Transverse colon (tissue), 4 donors: ENCODE measurements around the gene SMAP1. TPM values are rescaled to one million over a fixed set of nuclear protein-coding genes. Genes with fewer than 3 reads are reported as not detected.
A peak's percentile ranks its signal among the peaks of the same experiment; 100 is the strongest.

ENCODE experiments used
- DNase-seq: peaks from one replicate; pipeline ENCODE4 v3.0.0-alpha.2; 2019
- H3K27ac ChIP-seq, 4 donors: fragments of 200-600 bp; sonication (generic); 2 replicates each; pipeline ENCODE4 v1.5.1; 2016 to 2018; ENCODE audit warnings: inconsistent platforms in 4 of 4
- H3K27me3 ChIP-seq: fragments of 200-600 bp; sonication (generic); 2 replicates; pipeline ENCODE4 v1.5.1; 2017; ENCODE audit warnings: inconsistent platforms
- H3K36me3 ChIP-seq, 4 donors: fragments of 200-600 bp; sonication (generic); 2 replicates each; pipeline ENCODE4 v1.5.1; 2017 to 2019; ENCODE audit warnings: inconsistent platforms in 4 of 4
- H3K4me1 ChIP-seq, 4 donors: fragments of 200-600 bp; sonication (generic); 2 replicates each; pipeline ENCODE4 v1.5.1; 2017 to 2020; ENCODE audit warnings: inconsistent platforms in 4 of 4
- H3K4me3 ChIP-seq, 4 donors: fragments of 200-600 bp; sonication (generic); 1 replicate in 1 of 4; 2 replicates in 3 of 4; pipeline versions ENCODE4 v1.5.1 to v1.6.1; 2017 to 2019; ENCODE audit warnings: inconsistent platforms in 4 of 4
- H3K9me3 ChIP-seq, 2 donors: fragments of 200-600 bp; sonication (generic); 2 replicates each; pipeline ENCODE4 v1.5.1; 2017 to 2019; ENCODE audit warnings: inconsistent platforms in 2 of 2
- EP300 ChIP-seq: sonication (generic); formaldehyde crosslinking; IDR thresholded peaks from one replicate; pipeline ENCODE4 v1.6.1; 2017; ENCODE audit warnings: antibody characterized with exemption, low read depth
- POLR2A ChIP-seq: fragments of 450-650 bp; IDR thresholded peaks from one replicate; pipeline ENCODE4 v1.6.1; 2016; ENCODE audit warnings: antibody characterized with exemption, mild to moderate bottlenecking, moderate library complexity
- POLR2AphosphoS5 ChIP-seq, 3 donors: sonication (generic); formaldehyde crosslinking; IDR thresholded peaks; one replicate each; pipeline ENCODE4 v1.6.1; 2016; ENCODE audit warnings: antibody characterized with exemption in 3 of 3
- WGBS, 2 donors: methylation state at CpG; one replicate each; pipeline ENCODE4 v1.1.5; 2018; ENCODE audit warnings: low coverage in 1 of 2; 5-methylcytosine and 5-hydroxymethylcytosine counted together
- in situ Hi-C, 4 donors: fragments of 200-750 bp; cut with MboI; loops; one replicate each; pipeline versions ENCODE4 v1.15.0 to v1.15.1; 2017; ENCODE audit warnings: low sequenced_read_pairs in 3 of 4, low pct_ligation_motif_present in 1 of 4, low pct_unique_long_range_greater_than_20kb in 1 of 4
- intact Hi-C: fragments of 100-400 bp; cut with DNase I; formaldehyde crosslinking; loops from one replicate; pipeline ENCODE4 v1.15.1; 2023; ENCODE audit warnings: low total_unique reads
- total RNA-seq, 4 donors: library from RNA; depleted of rRNA; stranded (reverse); fragments of >200 nt; gene quantifications; one replicate each; pipeline ENCODE4 v1.1.0, GENCODE V29; 2016
- TF ChIP-seq, protein P1 (sequence below), 5 experiments: fragments of 200-600 bp in 3 of 5; fragments of 450-650 bp in 2 of 5; sonication (generic) in 3 of 5; IDR thresholded peaks; 1 replicate in 2 of 5; 2 replicates in 3 of 5; pipeline ENCODE4 v1.5.1; 2016 to 2017; ENCODE audit warnings: antibody characterized with exemption in 5 of 5, inconsistent platforms in 3 of 5, mild to moderate bottlenecking in 2 of 5, moderate library complexity in 1 of 5

The SMAP1 gene
- 10 to 100 TPM; 10.3 to 49.3 (median 35.3) TPM for total RNA-seq

GRCh38 chr6:70667711-70668498 lies at the start of gene SMAP1:
Gene SMAP1, plus strand, starts transcription at chr6:70667883. Its CDS starts 141 bp downstream, at chr6:70668024.
- peaks cover 5 to 51% (median 29%) of the 10 kb centered on the region in 4 donors for H3K4me1 ChIP-seq
- H3K27me3 ChIP-seq: no peaks in the 10 kb centered on the region
- intact Hi-C loops: no loop called here
- no peaks in the 10 kb centered on the region for H3K9me3 ChIP-seq
- H3K36me3 ChIP-seq: no peaks in the 10 kb centered on the region
- peak; percentile 97 for DNase-seq
- peak within 1 kb of the TSS; percentile 90 to 98 (median 94) for H3K27ac ChIP-seq
- TF ChIP-seq POLR2AphosphoS5 (IDR thresholded peaks at IDR 0.05): peak; percentile 57 to 95 (median 93)
- TF ChIP-seq, protein P1, sequence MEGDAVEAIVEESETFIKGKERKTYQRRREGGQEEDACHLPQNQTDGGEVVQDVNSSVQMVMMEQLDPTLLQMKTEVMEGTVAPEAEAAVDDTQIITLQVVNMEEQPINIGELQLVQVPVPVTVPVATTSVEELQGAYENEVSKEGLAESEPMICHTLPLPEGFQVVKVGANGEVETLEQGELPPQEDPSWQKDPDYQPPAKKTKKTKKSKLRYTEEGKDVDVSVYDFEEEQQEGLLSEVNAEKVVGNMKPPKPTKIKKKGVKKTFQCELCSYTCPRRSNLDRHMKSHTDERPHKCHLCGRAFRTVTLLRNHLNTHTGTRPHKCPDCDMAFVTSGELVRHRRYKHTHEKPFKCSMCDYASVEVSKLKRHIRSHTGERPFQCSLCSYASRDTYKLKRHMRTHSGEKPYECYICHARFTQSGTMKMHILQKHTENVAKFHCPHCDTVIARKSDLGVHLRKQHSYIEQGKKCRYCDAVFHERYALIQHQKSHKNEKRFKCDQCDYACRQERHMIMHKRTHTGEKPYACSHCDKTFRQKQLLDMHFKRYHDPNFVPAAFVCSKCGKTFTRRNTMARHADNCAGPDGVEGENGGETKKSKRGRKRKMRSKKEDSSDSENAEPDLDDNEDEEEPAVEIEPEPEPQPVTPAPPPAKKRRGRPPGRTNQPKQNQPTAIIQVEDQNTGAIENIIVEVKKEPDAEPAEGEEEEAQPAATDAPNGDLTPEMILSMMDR (IDR thresholded peaks at IDR 0.05): no peak
- TF ChIP-seq EP300: peak; percentile 6
- peak; percentile 91 for TF ChIP-seq POLR2A
- 1% methylated on average over 89 of the region's 90 CpGs; no CpG with 5 or more reads in 1 of the 2 donors for whole genome bisulfite sequencing, 2 donors
- peak within 1 kb of the TSS; percentile 65 to 91 (median 75) for H3K4me3 ChIP-seq
- in situ Hi-C loops: loop anchor here in 1 of 4 donors (25.0 kb wide), 1 partner anchor 256 kb away; the partner anchor contains the start of gene FAM135A

GRCh38 chr6:70620746-70621145 lies 46.9 kb upstream of the SMAP1 start:
- Histone ChIP-seq H3K9me3 (no peaks in the 10 kb centered on the region), H3K27ac (no peak overlapping the region), H3K4me1 (peaks cover 0 to 7% (median 0%) of the 10 kb centered on the region in 4 donors), H3K4me3 (no peak overlapping the region), H3K36me3 (no peaks in the 10 kb centered on the region), H3K27me3 (no peaks in the 10 kb centered on the region)
- DNase-seq: no peak
- intact Hi-C loops: no loop called here
- TF ChIP-seq, protein P1 (IDR thresholded peaks at IDR 0.05): no peak
- TF ChIP-seq EP300: no peak
- no peak for TF ChIP-seq POLR2AphosphoS5 (IDR thresholded peaks at IDR 0.05)
- no peak for TF ChIP-seq POLR2A
- 50 to 63% methylated on average over 1 of the region's 1 CpG for WGBS, 2 donors
- in situ Hi-C loops: no loop called here

- Histone ChIP-seq H3K9me3 (no peaks in the 10 kb centered on the region), H3K27ac (no peak overlapping the region), H3K36me3 (no peaks in the 10 kb centered on the region), H3K27me3 (no peaks in the 10 kb centered on the region), H3K4me3 (no peak overlapping the region), H3K4me1 (peaks cover 0 to 7% (median 0%) of the 10 kb centered on the region in 4 donors)
- DNase-seq: no peak
- 33 to 60% methylated on average over 1 of the region's 1 CpG for WGBS, 2 donors
- intact Hi-C loops: no loop called here
- no peak for TF ChIP-seq POLR2A
- in situ Hi-C loops: no loop called here
Observed at GRCh38 chr6:70622461-70622860, 45.2 kb upstream of the SMAP1 start.

- in situ Hi-C loops: no loop called here
- no peaks in the 10 kb centered on the region for H3K27me3 ChIP-seq
- H3K9me3 ChIP-seq: no peaks in the 10 kb centered on the region
- no peak overlapping the region for H3K4me3 ChIP-seq
- no peaks in the 10 kb centered on the region for H3K36me3 ChIP-seq
- intact Hi-C loops: no loop called here
- DNase-seq: no peak
- peaks cover 0 to 6% (median 0%) of the 10 kb centered on the region in 4 donors for H3K4me1 ChIP-seq
- TF ChIP-seq POLR2AphosphoS5 (IDR thresholded peaks at IDR 0.05): no peak
- no peak for TF ChIP-seq EP300
- TF ChIP-seq, protein P1 (IDR thresholded peaks at IDR 0.05): no peak
- no peak for TF ChIP-seq POLR2A
- H3K27ac ChIP-seq: no peak overlapping the region
Observed at GRCh38 chr6:70625436-70625835, 42.2 kb upstream of the SMAP1 start.
